Measurements from ENCODE around the gene KCNQ1. TPM values are rescaled to one million over a fixed set of nuclear protein-coding genes. Genes with fewer than 3 reads are reported as not detected.

Gene KCNQ1
- total and polyA plus RNA-seq, 7 donors = 1.1 to 25.2 (median 3.8) TPM

- intact Hi-C loops (cut with DNase I) = no loop called here
- 76 to 96% methylated on average over 7 of the region's 7 CpGs for WGBS, 2 donors
- no peaks in the 10 kb centered on the region for H3K27me3 ChIP-seq
- no peak overlapping the region for H3K27ac ChIP-seq
- H3K4me3 ChIP-seq = no peak overlapping the region
- no peaks in the 10 kb centered on the region for H3K9me3 ChIP-seq
- no peaks in the 10 kb centered on the region for H3K4me1 ChIP-seq
- H3K36me3 ChIP-seq = no peaks in the 10 kb centered on the region
- DNase-seq = no peak
- TF ChIP-seq EP300 (IDR thresholded peaks at IDR 0.05) (no peak), POLR2A (IDR thresholded peaks at IDR 0.05) (no peak), POLR2AphosphoS5 (IDR thresholded peaks at IDR 0.05) (no peak), CTCF (IDR thresholded peaks at IDR 0.05) (no peak)
Measured at GRCh38 chr11:2853997-2854560, 409.3 kb downstream of the KCNQ1 start.

- H3K4me3 ChIP-seq = no peak overlapping the region
- no peaks in the 10 kb centered on the region for H3K27me3 ChIP-seq
- 82 to 90% methylated on average over 8 of the region's 8 CpGs for WGBS, 2 donors
- no peaks in the 10 kb centered on the region for H3K9me3 ChIP-seq
- no peaks in the 10 kb centered on the region for H3K36me3 ChIP-seq
- TF ChIP-seq POLR2AphosphoS5 (IDR thresholded peaks at IDR 0.05) (no peak), EP300 (IDR thresholded peaks at IDR 0.05) (no peak), POLR2A (IDR thresholded peaks at IDR 0.05) (no peak), CTCF (IDR thresholded peaks at IDR 0.05) (no peak)
- no peak for DNase-seq
- no peaks in the 10 kb centered on the region for H3K4me1 ChIP-seq
- H3K27ac ChIP-seq = no peak overlapping the region
- intact Hi-C loops (cut with DNase I) = no loop called here
Measured at GRCh38 chr11:2855162-2855561, 410.4 kb downstream of the KCNQ1 start.

DNA sequence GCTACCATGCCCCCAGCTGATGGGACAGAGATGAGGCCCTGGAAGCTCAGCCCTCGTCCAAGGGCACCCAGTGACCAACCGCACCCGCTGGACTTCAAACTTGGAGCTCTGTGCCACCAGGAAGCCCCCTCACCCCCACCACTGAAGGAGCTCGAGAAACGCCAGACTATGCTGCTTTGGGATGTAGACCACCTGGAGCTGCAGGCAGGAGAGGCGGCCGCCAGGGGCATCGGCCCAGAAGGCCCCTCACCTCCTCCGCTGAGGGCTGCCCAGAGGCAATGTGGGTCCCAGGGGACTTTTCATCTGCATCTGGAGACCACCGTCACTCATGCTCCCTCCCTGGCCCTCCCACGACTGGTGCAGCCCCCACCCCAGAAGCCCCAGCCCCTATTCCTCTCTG lies 412.5 kb downstream of the KCNQ1 start:
- no peaks in the 10 kb centered on the region for H3K9me3 ChIP-seq
- H3K4me3 ChIP-seq = no peak overlapping the region
- peaks cover 2 to 12% (median 4%) of the 10 kb centered on the region in 3 donors for H3K27me3 ChIP-seq
- WGBS, 2 donors = 86 to 88% methylated on average over 11 of the region's 11 CpGs
- H3K4me1 ChIP-seq = peaks cover 0 to 3% (median 2%) of the 10 kb centered on the region in 4 donors
- H3K27ac ChIP-seq = no peak overlapping the region
- TF ChIP-seq POLR2A (IDR thresholded peaks at IDR 0.05) (no peak), CTCF (IDR thresholded peaks at IDR 0.05) (no peak), POLR2AphosphoS5 (IDR thresholded peaks at IDR 0.05) (no peak), EP300 (IDR thresholded peaks at IDR 0.05) (no peak)
- intact Hi-C loops (cut with DNase I) = no loop called here
- H3K36me3 ChIP-seq = no peaks in the 10 kb centered on the region
- DNase-seq = no peak

- Histone ChIP-seq H3K4me3 (no peak overlapping the region), H3K36me3 (no peaks in the 10 kb centered on the region), H3K27me3 (peaks cover 9 to 18% (median 9%) of the 10 kb centered on the region in 3 donors), H3K9me3 (no peaks in the 10 kb centered on the region), H3K27ac (no peak overlapping the region), H3K4me1 (peaks cover 0 to 9% (median 7%) of the 10 kb centered on the region in 4 donors)
- 84 to 91% methylated on average over 18 of the region's 18 CpGs for WGBS, 2 donors
- intact Hi-C loops (cut with DNase I) = no loop called here
- TF ChIP-seq POLR2AphosphoS5 (IDR thresholded peaks at IDR 0.05) (no peak), EP300 (IDR thresholded peaks at IDR 0.05) (no peak), CTCF (IDR thresholded peaks at IDR 0.05) (no peak), POLR2A (IDR thresholded peaks at IDR 0.05) (no peak)
- DNase-seq = no peak
Measured at GRCh38 chr11:2857918-2858317, 413.1 kb downstream of the KCNQ1 start.

Measured in sigmoid colon (tissue), 7 donors.